ENCODE results near the gene CALHM1.

- TF ChIP-seq CTCF (conservative IDR thresholded peaks at IDR 0.05; ENCODE audit: low read depth, low read length) (no peak), EZH2 (IDR thresholded peaks at IDR 0.05; ENCODE audit: borderline replicate concordance, low read depth, low read length, poor library complexity, severe bottlenecking) (no peak)
These were observed 43.1 kb downstream of the CALHM1 start for GRCh38 chr10:103415581-103415980.

Measured in A673 (cell line).